BLaER1 (cell line): ENCODE measurements around the gene SERPINI1.

Experiments
- H3K27ac ChIP-seq: shearing (Covaris generic); formaldehyde crosslinking; 2 replicates; pipeline ENCODE4 v1.8.1; 2022
- H3K27me3 ChIP-seq: shearing (Covaris generic); formaldehyde crosslinking; 2 replicates; pipeline ENCODE4 v1.8.1; 2022
- H3K36me3 ChIP-seq: shearing (Covaris generic); formaldehyde crosslinking; 2 replicates; pipeline ENCODE4 v1.8.1; 2022
- H3K4me1 ChIP-seq: shearing (Covaris generic); formaldehyde crosslinking; 2 replicates; pipeline ENCODE4 v1.8.1; 2022
- H3K4me2 ChIP-seq: shearing (Covaris generic); formaldehyde crosslinking; 2 replicates; pipeline ENCODE4 v1.8.1; 2022
- H3K4me3 ChIP-seq: shearing (Covaris generic); formaldehyde crosslinking; 2 replicates; pipeline ENCODE4 v1.8.1; 2022
- H3K9ac ChIP-seq: shearing (Covaris generic); formaldehyde crosslinking; 2 replicates; pipeline ENCODE4 v1.8.1; 2022
- H3K9me3 ChIP-seq: shearing (Covaris generic); formaldehyde crosslinking; 2 replicates; pipeline ENCODE4 v1.8.1; 2022
- H4K20me1 ChIP-seq: shearing (Covaris generic); formaldehyde crosslinking; 2 replicates; pipeline ENCODE4 v1.8.1; 2022
- Cebpa-rat ChIP-seq: shearing (Covaris generic); IDR thresholded peaks from 2 replicates; pipeline ENCODE4 v1.8.1; 2022

The SERPINI1 gene

GRCh38 chr3:167780214-167780883 lies 44.8 kb downstream of the SERPINI1 start:
- Histone ChIP-seq H3K4me3 (no peak overlapping the region), H3K4me1 (no peaks in the 10 kb centered on the region), H3K4me2 (no peak overlapping the region), H3K27me3 (no peaks in the 10 kb centered on the region), H3K36me3 (no peaks in the 10 kb centered on the region), H3K27ac (no peak overlapping the region), H3K9me3 (peaks cover 7% of the 10 kb centered on the region; the same call in 1 of the 2 replicates), H3K9ac (no peak overlapping the region), H4K20me1 (no peaks in the 10 kb centered on the region)
- no peak for TF ChIP-seq Cebpa-rat

- H4K20me1 ChIP-seq = no peaks in the 10 kb centered on the region
- no peak overlapping the region for H3K27ac ChIP-seq
- H3K9me3 ChIP-seq = no peaks in the 10 kb centered on the region
- no peak for TF ChIP-seq Cebpa-rat
- no peak overlapping the region for H3K9ac ChIP-seq
- H3K4me2 ChIP-seq = no peak overlapping the region
- no peaks in the 10 kb centered on the region for H3K27me3 ChIP-seq
- no peaks in the 10 kb centered on the region for H3K36me3 ChIP-seq
- no peaks in the 10 kb centered on the region for H3K4me1 ChIP-seq
- no peak overlapping the region for H3K4me3 ChIP-seq
Observed at GRCh38 chr3:167783781-167784180, 48.3 kb downstream of the SERPINI1 start.

GRCh38 chr3:167785790-167786189 lies 50.3 kb downstream of the SERPINI1 start:
- no peak for TF ChIP-seq Cebpa-rat
- H4K20me1 ChIP-seq = no peaks in the 10 kb centered on the region
- H3K9ac ChIP-seq = no peak overlapping the region
- H3K9me3 ChIP-seq = no peaks in the 10 kb centered on the region
- no peak overlapping the region for H3K4me2 ChIP-seq
- no peak overlapping the region for H3K4me3 ChIP-seq
- no peaks in the 10 kb centered on the region for H3K27me3 ChIP-seq
- H3K36me3 ChIP-seq = no peaks in the 10 kb centered on the region
- no peaks in the 10 kb centered on the region for H3K4me1 ChIP-seq
- H3K27ac ChIP-seq = no peak overlapping the region

- Histone ChIP-seq H3K4me2 (no peak overlapping the region), H3K27me3 (no peaks in the 10 kb centered on the region), H3K4me3 (no peak overlapping the region), H3K36me3 (no peaks in the 10 kb centered on the region), H3K9me3 (no peaks in the 10 kb centered on the region), H3K27ac (no peak overlapping the region), H3K9ac (no peak overlapping the region), H4K20me1 (no peaks in the 10 kb centered on the region), H3K4me1 (no peaks in the 10 kb centered on the region)
- no peak for TF ChIP-seq Cebpa-rat
Observed at GRCh38 chr3:167787440-167787839, 51.9 kb downstream of the SERPINI1 start.

- Histone ChIP-seq H3K4me3 (no peak overlapping the region), H3K27ac (no peak overlapping the region), H3K27me3 (no peaks in the 10 kb centered on the region), H3K36me3 (no peaks in the 10 kb centered on the region), H3K4me2 (no peak overlapping the region), H3K4me1 (no peaks in the 10 kb centered on the region), H3K9me3 (no peaks in the 10 kb centered on the region), H4K20me1 (no peaks in the 10 kb centered on the region), H3K9ac (no peak overlapping the region)
- TF ChIP-seq Cebpa-rat = no peak
Observed at GRCh38 chr3:167798443-167798842, 62.9 kb downstream of the SERPINI1 start.

GRCh38 chr3:167808910-167809309 lies 73.4 kb downstream of the SERPINI1 start:
- no peak overlapping the region for H3K4me3 ChIP-seq
- no peak overlapping the region for H3K27ac ChIP-seq
- H3K9me3 ChIP-seq = no peaks in the 10 kb centered on the region
- no peaks in the 10 kb centered on the region for H4K20me1 ChIP-seq
- H3K27me3 ChIP-seq = no peaks in the 10 kb centered on the region
- no peak overlapping the region for H3K9ac ChIP-seq
- no peaks in the 10 kb centered on the region for H3K4me1 ChIP-seq
- no peak overlapping the region for H3K4me2 ChIP-seq
- no peak for TF ChIP-seq Cebpa-rat
- no peaks in the 10 kb centered on the region for H3K36me3 ChIP-seq

- Histone ChIP-seq H3K27ac (no peak overlapping the region), H3K27me3 (no peaks in the 10 kb centered on the region), H3K4me2 (no peak overlapping the region), H3K4me1 (no peaks in the 10 kb centered on the region), H3K36me3 (no peaks in the 10 kb centered on the region), H3K9me3 (no peaks in the 10 kb centered on the region), H3K4me3 (no peak overlapping the region), H4K20me1 (no peaks in the 10 kb centered on the region), H3K9ac (no peak overlapping the region)
- TF ChIP-seq Cebpa-rat = no peak
Observed at GRCh38 chr3:167810236-167810635, 74.7 kb downstream of the SERPINI1 start.

- H3K4me2 ChIP-seq = no peak overlapping the region
- H3K9me3 ChIP-seq = no peaks in the 10 kb centered on the region
- no peaks in the 10 kb centered on the region for H3K27me3 ChIP-seq
- H4K20me1 ChIP-seq = no peaks in the 10 kb centered on the region
- no peak overlapping the region for H3K9ac ChIP-seq
- TF ChIP-seq Cebpa-rat = no peak
- no peak overlapping the region for H3K27ac ChIP-seq
- H3K4me1 ChIP-seq = no peaks in the 10 kb centered on the region
- H3K36me3 ChIP-seq = no peaks in the 10 kb centered on the region
- no peak overlapping the region for H3K4me3 ChIP-seq
Observed at GRCh38 chr3:167811031-167811430, 75.5 kb downstream of the SERPINI1 start.

GRCh38 chr3:167813169-167814123 lies 77.9 kb downstream of the SERPINI1 start:
- no peak for TF ChIP-seq Cebpa-rat
- Histone ChIP-seq H3K9ac (no peak overlapping the region), H3K36me3 (no peaks in the 10 kb centered on the region), H3K27ac (no peak overlapping the region), H3K4me3 (no peak overlapping the region), H3K4me2 (no peak overlapping the region), H3K27me3 (no peaks in the 10 kb centered on the region), H3K9me3 (no peaks in the 10 kb centered on the region), H4K20me1 (no peaks in the 10 kb centered on the region), H3K4me1 (no peaks in the 10 kb centered on the region)

GRCh38 chr3:167814441-167814951 lies 79.0 kb downstream of the SERPINI1 start:
- H3K27me3 ChIP-seq = no peaks in the 10 kb centered on the region
- no peaks in the 10 kb centered on the region for H3K9me3 ChIP-seq
- H3K4me2 ChIP-seq = no peak overlapping the region
- H3K27ac ChIP-seq = no peak overlapping the region
- H3K4me1 ChIP-seq = no peaks in the 10 kb centered on the region
- no peaks in the 10 kb centered on the region for H4K20me1 ChIP-seq
- no peak overlapping the region for H3K9ac ChIP-seq
- no peak overlapping the region for H3K4me3 ChIP-seq
- no peak for TF ChIP-seq Cebpa-rat
- no peaks in the 10 kb centered on the region for H3K36me3 ChIP-seq
